IMR-90 (cell line): Measurements from ENCODE around the gene THADA. TPM values are rescaled to one million over a fixed set of nuclear protein-coding genes. Genes with fewer than 3 reads are reported as not detected.

Source experiments
- ATAC-seq: fragments of 200-7000 bp; cut with Tn5 transposase; 2 replicates; pipeline ENCODE4 v1.9.1; 2020; ENCODE audit warnings: low read depth, mild to moderate bottlenecking, moderate library complexity
- BruUV-seq: library from RNA; stranded (reverse); fragments of 400-500 nt; replicated peaks from 2 replicates; lab custom pipeline; 2021; lab: Mats Ljungman, UMichigan
- CTCF ChIA-PET: fragments of 300-600 bp; formaldehyde crosslinking; extraction: SDS; loops from one replicate; lab custom pipeline; 2021; ENCODE audit warnings: antibody characterized with exemption; lab: Yijun Ruan, JAX
- POLR2A ChIA-PET: fragments of 300-600 bp; sonication (Branson Sonifier 250); formaldehyde crosslinking; loops from one replicate; lab custom pipeline; 2022; ENCODE audit warnings: antibody characterized with exemption; ENCODE audit not compliant: unreplicated experiment; lab: Charles Lee
- DNase-seq: peaks from one replicate; pipeline ENCODE4 v3.0.0; 2013
- H2AFZ ChIP-seq: replicated peaks from 2 replicates; pipeline ENCODE3; 2013; ENCODE audit warnings: low read length, mild to moderate bottlenecking; ENCODE audit not compliant: poor library complexity
- H2AK5ac ChIP-seq: 2 replicates; pipeline ENCODE4 v1.6.1; 2013; ENCODE audit warnings: low read depth, low read length, inconsistent platforms
- H2AK9ac ChIP-seq: replicated peaks from 2 replicates; pipeline ENCODE3; 2013; ENCODE audit warnings: mild to moderate bottlenecking, low read depth, low read length, moderate library complexity; ENCODE audit not compliant: poor library complexity
- H2BK120ac ChIP-seq: 2 replicates; pipeline ENCODE4 v1.6.1; 2013; ENCODE audit warnings: low read depth, low read length, inconsistent platforms
- H2BK15ac ChIP-seq: 3 replicates; pipeline ENCODE4 v1.6.1; 2013; ENCODE audit warnings: low read depth, low read length, inconsistent platforms
- H2BK20ac ChIP-seq: 2 replicates; pipeline ENCODE4 v1.6.1; 2013; ENCODE audit warnings: low read depth, mild to moderate bottlenecking, inconsistent platforms, low read length, moderate library complexity
- H2BK5ac ChIP-seq: 2 replicates; pipeline ENCODE4 v1.6.1; 2013; ENCODE audit warnings: mild to moderate bottlenecking, low read depth, low read length, inconsistent platforms; ENCODE audit not compliant: poor library complexity, severe bottlenecking
- H3K14ac ChIP-seq: replicated peaks from 2 replicates; pipeline ENCODE4 v1.6.1; 2013; ENCODE audit warnings: low read depth, low read length, inconsistent platforms
- H3K18ac ChIP-seq: 2 replicates; pipeline ENCODE4 v1.6.1; 2013; ENCODE audit warnings: low read depth, low read length, control low read depth
- H3K23ac ChIP-seq: 2 replicates; pipeline ENCODE4 v1.6.1; 2013; ENCODE audit warnings: low read depth, low read length, inconsistent platforms
- H3K27ac ChIP-seq: 2 replicates; pipeline ENCODE4 v1.5.1; 2013; ENCODE audit warnings: mild to moderate bottlenecking, control low read depth, low read length; ENCODE audit not compliant: insufficient read depth
- H3K27me3 ChIP-seq: 2 replicates; pipeline ENCODE4 v1.6.1; 2013; ENCODE audit warnings: low read length; ENCODE audit not compliant: control insufficient read depth, insufficient read depth
- H3K36me3 ChIP-seq: 2 replicates; pipeline ENCODE4 v1.6.1; 2013; ENCODE audit warnings: low read length, mixed read lengths; ENCODE audit not compliant: control insufficient read depth, insufficient read depth
- H3K4ac ChIP-seq: 2 replicates; pipeline ENCODE4 v1.6.1; 2013; ENCODE audit warnings: low read depth, low read length, inconsistent platforms
- H3K4me1 ChIP-seq: 2 replicates; pipeline ENCODE4 v1.6.1; 2013; ENCODE audit warnings: low read length, mixed read lengths; ENCODE audit not compliant: control insufficient read depth, insufficient read depth
- H3K4me2 ChIP-seq: 2 replicates; pipeline ENCODE4 v1.6.1; 2013; ENCODE audit warnings: low read depth, mild to moderate bottlenecking, control low read depth, low read length, moderate library complexity
- H3K4me3 ChIP-seq: 2 replicates; pipeline ENCODE4 v1.5.1; 2013; ENCODE audit warnings: low read depth, mild to moderate bottlenecking, control low read depth, low read length, moderate library complexity; ENCODE audit not compliant: insufficient read depth
- H3K56ac ChIP-seq: 2 replicates; pipeline ENCODE4 v1.6.1; 2013; ENCODE audit warnings: low read length, inconsistent platforms; ENCODE audit not compliant: insufficient read depth; ENCODE audit errors: extremely low read depth
- H3K79me1 ChIP-seq, 2 experiments: 2 replicates each; pipeline ENCODE4 v1.6.1; 2013; ENCODE audit warnings: low read length in 2 of 2, inconsistent platforms in 1 of 2, low read depth in 1 of 2
- H3K9ac ChIP-seq: 2 replicates; pipeline ENCODE4 v1.6.1; 2013; ENCODE audit warnings: low read depth, low read length, control low read depth
- H3K9me1 ChIP-seq: 2 replicates; pipeline ENCODE4 v1.6.1; 2013; ENCODE audit warnings: low read length, inconsistent platforms; ENCODE audit not compliant: insufficient read depth
- H3K9me3 ChIP-seq: 2 replicates; pipeline ENCODE4 v1.6.1; 2013; ENCODE audit warnings: low read length; ENCODE audit not compliant: control insufficient read depth, insufficient read depth
- H4K20me1 ChIP-seq: 2 replicates; pipeline ENCODE4 v1.6.1; 2013; ENCODE audit warnings: low read length, inconsistent platforms; ENCODE audit not compliant: insufficient read depth
- H4K5ac ChIP-seq: 2 replicates; pipeline ENCODE4 v1.6.1; 2013; ENCODE audit warnings: mild to moderate bottlenecking, low read depth, low read length, control low read depth
- H4K8ac ChIP-seq, 2 experiments: 2 replicates each; pipeline ENCODE4 v1.6.1; 2013; ENCODE audit warnings: low read depth in 2 of 2, low read length in 2 of 2, control low read depth in 1 of 2, inconsistent platforms in 1 of 2
- H4K91ac ChIP-seq: 2 replicates; pipeline ENCODE4 v1.6.1; 2013; ENCODE audit warnings: low read depth, low read length, inconsistent platforms; ENCODE audit not compliant: insufficient read depth
- BHLHE40 ChIP-seq: fragments of 150-350 bp; IDR thresholded peaks from 2 replicates; pipeline ENCODE4 v1.6.1; 2016; ENCODE audit warnings: mild to moderate bottlenecking, low read depth, low read length
- CEBPB ChIP-seq: IDR thresholded peaks from 2 replicates; pipeline ENCODE4 v1.6.1; 2012; ENCODE audit warnings: low read depth, low read length, improper control_type of control experiment
- CHD1 ChIP-seq: IDR thresholded peaks from 2 replicates; pipeline ENCODE4 v1.6.1; 2012; ENCODE audit warnings: low read depth, low read length, improper control_type of control experiment
- CTCF ChIP-seq: conservative IDR thresholded peaks from 2 replicates; pipeline ENCODE4 v1.5.1; 2012; ENCODE audit warnings: mild to moderate bottlenecking, low read depth, low read length, improper control_type of control experiment
- ELK1 ChIP-seq: fragments of 150-350 bp; IDR thresholded peaks from 2 replicates; pipeline ENCODE4 v1.6.1; 2016; ENCODE audit warnings: low read depth, mild to moderate bottlenecking, low read length, moderate library complexity, borderline replicate concordance
- FOS ChIP-seq: fragments of 150-350 bp; IDR thresholded peaks from 2 replicates; pipeline ENCODE4 v1.6.1; 2016; ENCODE audit warnings: low read depth, low read length
- MAFK ChIP-seq: IDR thresholded peaks from 2 replicates; pipeline ENCODE4 v1.6.1; 2012; ENCODE audit warnings: low read depth, low read length, improper control_type of control experiment
- MAZ ChIP-seq: IDR thresholded peaks from 2 replicates; pipeline ENCODE4 v1.6.1; 2012; ENCODE audit warnings: low read depth, mild to moderate bottlenecking, low read length, improper control_type of control experiment, moderate library complexity, borderline replicate concordance
- MXI1 ChIP-seq: IDR thresholded peaks from 2 replicates; pipeline ENCODE4 v1.6.1; 2012; ENCODE audit warnings: low read depth, mild to moderate bottlenecking, low read length, moderate library complexity, borderline replicate concordance
- NFE2L2 ChIP-seq: fragments of 150-350 bp; IDR thresholded peaks from 2 replicates; pipeline ENCODE4 v1.6.1; 2016; ENCODE audit warnings: low read depth, mild to moderate bottlenecking, low read length
- RAD21 ChIP-seq: IDR thresholded peaks from 2 replicates; pipeline ENCODE4 v1.6.1; 2012; ENCODE audit warnings: low read length, improper control_type of control experiment
- RCOR1 ChIP-seq: IDR thresholded peaks from 2 replicates; pipeline ENCODE4 v1.6.1; 2012; ENCODE audit warnings: mild to moderate bottlenecking, low read length, improper control_type of control experiment; ENCODE audit not compliant: insufficient replicate concordance
- RFX5 ChIP-seq: IDR thresholded peaks from 2 replicates; pipeline ENCODE4 v1.8.0; 2012; ENCODE audit warnings: low read depth, mild to moderate bottlenecking, low read length, moderate library complexity
- SMC3 ChIP-seq: fragments of 150-350 bp; IDR thresholded peaks from 2 replicates; pipeline ENCODE4 v1.6.1; 2016; ENCODE audit warnings: low read depth, mild to moderate bottlenecking, antibody characterized with exemption, low read length, moderate library complexity
- WGBS, 2 experiments: methylation state at CpG; one replicate each; pipeline versions ENCODE4 v1.1.5 to v1.1.7; 2013; ENCODE audit warnings: missing lambda C conversion rate in 2 of 2; ENCODE audit not compliant: insufficient read length in 1 of 2; ENCODE audit errors: extremely low coverage in 2 of 2; 5-methylcytosine and 5-hydroxymethylcytosine counted together
- dilution Hi-C: fragments of 300-500 bp; cut with HindIII; formaldehyde crosslinking; loops from one replicate; pipeline ENCODE4 v1.14.3; 2018; ENCODE audit warnings: low sequenced_read_pairs; ENCODE audit not compliant: unreplicated experiment
- in situ Hi-C: fragments of 300-500 bp; cut with MboI; formaldehyde crosslinking; loops from 3 replicates; pipeline ENCODE4 v1.14.3; 2019; ENCODE audit warnings: low sequenced_read_pairs, inconsistent platforms, mixed read lengths
- intact Hi-C: fragments of 100-400 bp; cut with micrococcal nuclease; formaldehyde crosslinking; loops from 2 replicates; pipeline ENCODE4 v1.10.0; 2022
- polyA plus RNA-seq, 3 experiments: library from polyadenylated mRNA; depleted of rRNA; stranded (reverse); fragments of >200 nt; gene quantifications; 2 replicates each; pipeline ENCODE4 v1.2.3, GENCODE V29; 2012; ENCODE audit warnings: low replicate concordance in 1 of 3
- total RNA-seq: library from RNA; depleted of rRNA; stranded (reverse); fragments of >200 nt; gene quantifications from 2 replicates; pipeline ENCODE4 v1.2.3, GENCODE V29; 2012
- TF ChIP-seq, protein P1 (sequence below): fragments of 150-350 bp; IDR thresholded peaks from 2 replicates; pipeline ENCODE4 v1.6.1; 2017; ENCODE audit warnings: mild to moderate bottlenecking, antibody characterized with exemption, low read length, low read depth

THADA gene
- total and polyA plus RNA-seq, 2 of the 4 experiments (the other 2 are of a cell fraction), result 10.5 to 21.3 TPM

GRCh38 chr2:43333101-43333655, 262.7 kb downstream of the THADA start:
- peak overlapping the region; percentile 4 for H2BK5ac ChIP-seq
- dilution Hi-C loops, result no loop called here
- peak; percentile 45 for ATAC-seq
- H3K9me1 ChIP-seq, result no peaks in the 10 kb centered on the region
- peak overlapping the region; percentile 56 for H4K5ac ChIP-seq
- H4K20me1 ChIP-seq, result no peaks in the 10 kb centered on the region
- POLR2A ChIA-PET, result no interaction called here
- H2BK120ac ChIP-seq, result peak overlapping the region; percentile 60; the same call in 1 of the 2 replicates
- H3K56ac ChIP-seq, result no peak overlapping the region; the same call in 1 of the 2 replicates
- WGBS, 2 experiments, result 33% methylated on average over 1 of the region's 6 CpGs; no CpG with 5 or more reads in 1 of the 2 experiments
- H3K23ac ChIP-seq, result peak overlapping the region; percentile 19; the same call in 1 of the 2 replicates
- H2AFZ ChIP-seq, result no peak overlapping the region
- peak overlapping the region; percentile 71 for H3K9ac ChIP-seq
- peak overlapping the region; percentile 86; the same call in 1 of the 2 replicates for H3K27ac ChIP-seq
- H2BK20ac ChIP-seq, result peak overlapping the region; percentile 49
- no peak overlapping the region for H4K91ac ChIP-seq
- in situ Hi-C loops, result no loop called here
- H2BK15ac ChIP-seq, result 0 out of 3 replicates have a peak overlapping the region, but pooled peaks have one; percentile 6
- intact Hi-C loops, result no loop called here
- peak overlapping the region; percentile 95 for H3K18ac ChIP-seq
- H4K8ac ChIP-seq, result peak overlapping the region; percentile 17 to 38; a peak in 2 of 4 replicates
- H3K79me1 ChIP-seq, result no peaks in the 10 kb centered on the region
- no peak overlapping the region for H2AK9ac ChIP-seq
- H3K14ac ChIP-seq, result peak overlapping the region; percentile 16
- CTCF ChIA-PET, result interaction anchor here (0.6 kb wide), 1 partner anchor 54 kb away, joined by 3 read pairs; no protein-coding TSS in a partner anchor
- BruUV-seq, result no TSS peak
- no peaks in the 10 kb centered on the region for H3K36me3 ChIP-seq
- peak overlapping the region; percentile 66 for H3K4me2 ChIP-seq
- H3K4ac ChIP-seq, result peak overlapping the region; percentile 78; the same call in 1 of the 2 replicates
- H3K27me3 ChIP-seq, result no peaks in the 10 kb centered on the region
- no peak overlapping the region for H3K4me3 ChIP-seq
- H3K9me3 ChIP-seq, result no peaks in the 10 kb centered on the region
- no peak overlapping the region for H2AK5ac ChIP-seq
- H3K4me1 ChIP-seq, result peaks cover 18% of the 10 kb centered on the region
- no peak for DNase-seq
- TF ChIP-seq CEBPB (no peak), RAD21 (no peak), RCOR1 (no peak), MXI1 (no peak), RFX5 (no peak), NFE2L2 (no peak), BHLHE40 (no peak), FOS (no peak), MAFK (no peak), MAZ (no peak), CTCF (no peak), CHD1 (no peak), ELK1 (no peak), SMC3 (no peak)
- TF ChIP-seq, protein P1, sequence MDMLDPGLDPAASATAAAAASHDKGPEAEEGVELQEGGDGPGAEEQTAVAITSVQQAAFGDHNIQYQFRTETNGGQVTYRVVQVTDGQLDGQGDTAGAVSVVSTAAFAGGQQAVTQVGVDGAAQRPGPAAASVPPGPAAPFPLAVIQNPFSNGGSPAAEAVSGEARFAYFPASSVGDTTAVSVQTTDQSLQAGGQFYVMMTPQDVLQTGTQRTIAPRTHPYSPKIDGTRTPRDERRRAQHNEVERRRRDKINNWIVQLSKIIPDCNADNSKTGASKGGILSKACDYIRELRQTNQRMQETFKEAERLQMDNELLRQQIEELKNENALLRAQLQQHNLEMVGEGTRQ, result no peak
